GM03348 (cell line): ENCODE results near the gene PRR5L.
"Not testable (repeated sequence)": the region's sequence is repeated elsewhere in the genome, so short reads cannot be mapped to it uniquely, and the experiment has no call there.

Experiments
- DNase-seq: peaks from one replicate; pipeline ENCODE4 v3.0.0; 2012; ENCODE audit warnings: low spot score

The PRR5L gene

GRCh38 chr11:36281850-36282249, 14.2 kb upstream of the PRR5L start:
- no peak for DNase-seq

DNA sequence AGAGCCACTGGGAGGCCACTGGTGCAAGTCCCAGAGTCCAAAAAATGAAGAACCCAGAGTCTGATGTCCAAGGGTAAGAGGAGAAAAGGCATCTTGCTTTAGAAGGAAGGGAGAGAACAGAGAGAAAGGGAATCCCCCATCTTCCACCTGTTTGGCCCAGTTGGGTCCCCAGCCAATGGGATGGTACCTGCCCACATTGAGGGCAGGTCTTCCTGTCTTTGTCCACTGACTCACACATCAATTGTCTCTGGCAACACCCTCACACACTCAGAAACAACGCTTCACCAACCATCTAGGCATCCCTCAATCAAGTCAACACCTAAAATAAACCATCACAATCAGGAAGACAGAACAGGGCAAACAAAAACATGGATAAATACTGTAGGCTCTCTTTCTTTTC, 13.2 kb upstream of the PRR5L start:
- DNase-seq: no peak

GRCh38 chr11:36288442-36289225, 7.5 kb upstream of the PRR5L start:
- no peak for DNase-seq

GRCh38 chr11:36289226-36289852, 6.7 kb upstream of the PRR5L start, which contains the start of gene COMMD9:
COMMD9 (minus strand) TSS chr11:36289424; CDS start chr11:36289412, 12 bp downstream.
- DNase-seq: peak; percentile 97

- DNase-seq: peak; percentile 77
These were observed 3.8 kb upstream of the PRR5L start for GRCh38 chr11:36292311-36292722.

- peak; percentile 61 for DNase-seq
These were observed 926 bp downstream of the PRR5L start for GRCh38 chr11:36296884-36297543.

- DNase-seq: peak; percentile 33
These were observed 4.6 kb downstream of the PRR5L start for GRCh38 chr11:36300650-36301049.

DNA sequence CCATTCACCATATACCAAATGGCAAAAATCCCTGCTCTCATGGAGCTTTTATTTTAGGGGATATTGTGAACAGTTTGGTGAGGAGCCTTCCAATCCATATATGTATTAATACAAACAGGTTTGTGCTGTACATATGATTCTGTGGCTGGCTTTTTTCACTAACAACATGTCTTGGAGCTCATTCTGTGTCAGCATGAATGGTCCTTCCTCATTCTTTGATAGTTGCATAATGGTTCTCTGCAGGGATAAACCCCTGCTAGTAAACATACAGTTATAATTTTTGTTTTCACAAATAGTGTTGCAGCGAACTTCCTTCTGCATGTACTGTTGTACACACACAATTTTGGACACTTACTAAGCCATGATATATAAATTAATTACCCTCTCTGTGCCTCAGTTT, 8.3 kb downstream of the PRR5L start:
- peak; percentile 14 for DNase-seq

DNA sequence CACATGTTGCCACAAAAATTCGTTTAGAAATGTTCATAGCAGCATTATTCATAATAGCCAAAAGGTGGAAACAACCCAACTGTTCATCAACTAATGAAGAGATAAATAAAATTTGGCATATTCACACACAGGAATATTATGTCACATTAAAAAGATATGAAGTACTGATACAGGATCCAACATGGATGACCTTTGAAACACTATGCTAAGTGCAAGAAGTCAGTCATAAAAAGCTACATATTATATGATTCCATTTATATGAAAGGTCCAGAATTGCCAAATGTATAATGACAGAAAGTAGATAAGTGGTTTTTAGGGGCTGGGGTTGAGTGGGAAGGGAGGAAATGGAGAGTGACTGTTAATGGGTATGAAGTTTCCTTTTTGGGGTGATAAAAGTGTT, 9.0 kb downstream of the PRR5L start:
- no peak for DNase-seq

DNA sequence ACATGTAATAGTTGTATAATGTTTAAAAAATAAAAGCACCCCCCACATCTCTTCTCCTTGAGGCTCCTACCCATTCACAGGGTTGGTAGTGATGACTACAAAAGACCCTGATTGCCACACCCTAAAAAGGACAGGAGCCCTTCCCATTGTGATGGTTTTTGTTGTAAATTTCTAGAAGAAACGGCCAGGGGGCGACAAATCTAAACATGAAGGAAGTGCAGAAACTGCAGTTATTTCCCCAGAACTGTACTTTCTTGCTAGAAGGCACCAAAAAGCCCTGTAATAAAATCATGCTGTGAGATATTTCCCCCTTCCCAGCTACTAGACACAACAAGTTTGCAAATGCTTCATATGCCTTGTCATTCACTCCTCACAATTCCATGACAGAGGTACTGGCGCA, 10.8 kb downstream of the PRR5L start:
- peak; percentile 27 for DNase-seq

GRCh38 chr11:36308577-36308976, 12.5 kb downstream of the PRR5L start:
- DNase-seq: no peak

DNA sequence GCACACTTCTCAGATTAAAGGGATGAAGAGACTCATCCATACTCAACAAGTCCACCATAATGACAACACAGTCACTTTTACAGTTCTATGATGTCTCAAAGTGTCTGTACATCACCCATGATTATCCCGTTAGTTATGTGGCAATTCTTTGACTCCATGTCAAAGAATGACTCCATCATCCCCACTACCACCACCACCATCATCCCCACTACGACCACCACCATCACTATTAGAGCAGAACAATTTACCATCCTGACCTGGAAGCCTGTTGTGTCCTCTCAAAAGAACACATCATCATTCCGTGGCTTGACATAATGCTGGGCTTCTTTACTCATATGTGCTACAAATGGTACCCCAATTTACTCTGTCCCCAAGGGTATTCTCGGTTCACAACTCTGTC, 13.7 kb downstream of the PRR5L start:
- no peak for DNase-seq

GRCh38 chr11:36311926-36312595, 16.0 kb downstream of the PRR5L start:
- DNase-seq: no peak

GRCh38 chr11:36312611-36313472, 16.8 kb downstream of the PRR5L start:
- peak; percentile 13 for DNase-seq

- no peak for DNase-seq
These were observed 17.8 kb downstream of the PRR5L start for GRCh38 chr11:36313750-36314433.

- no peak for DNase-seq
These were observed 18.3 kb downstream of the PRR5L start for GRCh38 chr11:36314434-36314767.

DNA sequence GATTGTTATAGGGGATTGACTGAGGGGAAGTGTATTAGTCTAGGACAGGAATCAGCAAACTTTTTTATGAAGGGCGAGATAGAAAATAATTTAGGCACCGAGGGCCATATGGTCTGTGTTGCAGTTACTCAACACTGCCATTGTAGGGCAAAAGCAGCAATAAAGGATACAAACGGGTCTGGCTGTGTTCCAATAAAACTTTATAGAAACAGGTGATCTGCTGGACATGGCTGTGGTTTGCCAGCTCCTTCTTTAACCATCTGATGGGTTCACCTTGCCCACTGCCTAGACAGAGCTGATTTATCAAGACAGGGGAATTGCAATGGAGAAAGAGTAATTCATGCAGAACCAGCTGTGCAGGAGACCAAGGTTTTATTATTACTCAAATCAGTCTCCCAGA, 20.0 kb downstream of the PRR5L start:
- no peak for DNase-seq

DNA sequence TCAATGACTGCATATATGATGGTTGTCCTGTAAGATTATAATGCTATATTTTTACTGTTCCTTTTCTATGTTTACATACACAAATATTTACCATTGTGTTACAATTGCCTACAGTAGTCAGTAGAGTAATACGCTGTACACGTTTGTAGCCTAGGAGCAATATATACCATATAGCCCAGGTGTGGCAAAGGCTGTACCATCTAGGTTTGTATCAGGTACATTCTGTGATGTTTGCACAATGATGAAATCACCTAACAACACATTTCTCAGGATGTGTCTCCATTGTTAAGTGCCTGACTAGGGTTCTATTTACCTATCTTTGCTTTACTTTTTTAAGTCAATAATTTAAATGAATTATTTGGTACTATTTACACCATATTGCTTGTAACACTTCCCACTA, 21.9 kb downstream of the PRR5L start:
- no peak for DNase-seq

DNA sequence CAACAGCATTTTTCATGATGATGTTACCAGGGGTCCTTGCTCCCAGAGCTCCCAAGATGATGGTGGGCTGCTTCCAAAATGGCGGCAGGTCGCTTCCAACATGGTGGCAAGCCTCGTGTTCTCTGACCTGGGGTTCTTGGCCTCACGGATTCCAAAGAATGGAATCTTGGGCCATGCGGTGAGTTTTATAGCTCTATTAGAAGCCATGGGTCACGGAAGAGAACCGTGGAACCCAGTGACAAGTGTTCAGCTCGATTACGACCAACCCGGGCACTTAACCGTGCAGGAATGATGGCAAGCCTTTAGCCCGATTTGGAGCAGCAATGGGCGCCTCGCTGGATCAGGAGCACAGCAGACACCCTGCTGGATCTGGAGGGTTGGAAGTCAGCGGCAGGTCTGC, 28.9 kb downstream of the PRR5L start:
- not testable (repeated sequence) for DNase-seq

DNA sequence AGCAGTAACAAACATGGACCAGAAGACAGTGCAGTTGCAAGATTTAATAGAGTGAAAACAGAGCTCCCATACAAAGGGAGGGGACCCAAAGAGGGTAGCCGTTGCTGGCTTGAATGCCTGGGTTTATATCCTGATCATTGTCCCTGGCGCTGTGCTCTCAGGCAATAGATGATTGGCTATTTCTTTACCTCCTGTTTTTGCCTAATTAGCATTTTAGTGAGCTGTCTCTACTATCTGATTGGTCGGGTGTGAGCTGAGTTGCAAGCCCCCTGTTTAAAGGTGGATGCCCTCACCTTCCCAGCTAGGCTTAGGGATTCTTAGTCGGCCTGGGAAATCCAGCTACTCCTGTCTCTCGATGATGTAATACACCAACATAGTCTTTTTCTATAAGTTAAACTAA, 29.3 kb downstream of the PRR5L start:
- not testable (repeated sequence) for DNase-seq
